Measurements from ENCODE around the gene RIMS3.

Gene RIMS3

GRCh38 chr1:40691538-40692428, 26.3 kb upstream of the RIMS3 start, which contains the start of gene NFYC:
TSS of gene NFYC (plus strand) at chr1:40691704. CDS start at chr1:40738844, 47,140 bp downstream.
- peak; percentile 96 for DNase-seq (ENCODE audit: low read depth)

- no peak for DNase-seq (ENCODE audit: low read depth)
Observed at GRCh38 chr1:40690771-40691537, 25.5 kb upstream of the RIMS3 start.

- no peak for DNase-seq (ENCODE audit: low read depth)
Observed at GRCh38 chr1:40689737-40690136, 24.3 kb upstream of the RIMS3 start.

DNA sequence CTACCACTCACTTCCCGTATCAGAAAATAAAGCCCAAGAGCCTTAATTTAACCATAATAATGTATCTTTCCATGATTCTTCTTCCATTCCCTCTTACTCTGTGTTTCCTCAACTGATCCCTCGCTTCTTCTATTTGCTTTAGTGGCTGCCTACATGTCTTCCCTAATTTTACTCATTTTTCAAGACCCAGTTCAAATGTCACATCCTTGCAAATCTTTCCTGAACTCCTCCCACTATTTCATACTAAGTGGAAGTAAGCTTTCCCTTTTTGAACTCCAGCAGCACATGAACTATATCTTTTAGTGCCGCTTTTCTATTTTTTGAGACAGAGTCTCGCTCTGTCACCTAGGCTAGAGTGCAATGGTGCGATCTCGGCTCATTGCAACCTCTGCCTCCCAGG, 22.2 kb upstream of the RIMS3 start:
- no peak for DNase-seq (ENCODE audit: low read depth)

- DNase-seq (ENCODE audit: low read depth), result no peak
Observed at GRCh38 chr1:40687059-40687458, 21.6 kb upstream of the RIMS3 start.

DNA sequence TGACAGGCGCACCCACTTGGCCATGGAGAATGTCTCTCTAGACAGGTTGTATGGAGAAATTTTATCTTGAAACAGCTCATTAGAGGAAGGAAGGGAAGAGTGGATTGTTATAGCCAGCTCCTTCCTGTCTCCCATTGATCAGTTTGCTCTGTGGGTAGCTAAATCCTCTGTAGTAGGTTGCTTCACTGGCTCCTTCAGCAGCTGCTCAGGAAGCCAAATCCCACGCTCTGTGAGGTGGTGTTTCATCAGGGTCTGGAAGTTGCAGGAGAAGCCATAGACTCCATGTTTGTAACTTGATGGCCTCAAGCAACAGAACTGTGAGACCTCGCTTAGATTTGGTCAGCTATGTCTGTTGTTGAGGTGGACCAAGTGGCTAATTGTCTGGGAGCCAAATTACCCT, 19.2 kb upstream of the RIMS3 start:
- no peak for DNase-seq (ENCODE audit: low read depth)

- no peak for DNase-seq (ENCODE audit: low read depth)
Observed at GRCh38 chr1:40679165-40679953, 13.9 kb upstream of the RIMS3 start.

GRCh38 chr1:40676501-40676900, 11.0 kb upstream of the RIMS3 start:
- DNase-seq (ENCODE audit: low read depth), result no peak

DNA sequence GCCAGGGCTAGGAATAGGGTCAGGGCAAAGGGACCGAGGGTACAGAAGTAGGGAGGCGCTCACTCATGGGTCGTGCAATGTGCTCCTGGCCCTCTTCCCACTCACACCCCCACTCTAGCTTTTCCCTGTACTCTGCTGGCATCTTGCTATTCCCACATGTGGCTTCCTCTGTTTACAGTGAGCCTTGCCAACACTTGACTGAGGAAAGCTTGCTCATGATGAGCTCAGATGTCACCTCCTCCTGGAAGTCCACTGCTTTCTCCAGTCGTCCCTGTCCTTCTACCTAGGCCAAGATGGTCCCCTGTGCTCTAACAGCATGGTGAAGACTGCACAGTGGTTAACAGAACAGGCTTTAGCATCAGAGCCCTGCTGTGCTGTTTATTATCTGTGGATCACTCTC, 8.0 kb upstream of the RIMS3 start:
- no peak for DNase-seq (ENCODE audit: low read depth)

DNA sequence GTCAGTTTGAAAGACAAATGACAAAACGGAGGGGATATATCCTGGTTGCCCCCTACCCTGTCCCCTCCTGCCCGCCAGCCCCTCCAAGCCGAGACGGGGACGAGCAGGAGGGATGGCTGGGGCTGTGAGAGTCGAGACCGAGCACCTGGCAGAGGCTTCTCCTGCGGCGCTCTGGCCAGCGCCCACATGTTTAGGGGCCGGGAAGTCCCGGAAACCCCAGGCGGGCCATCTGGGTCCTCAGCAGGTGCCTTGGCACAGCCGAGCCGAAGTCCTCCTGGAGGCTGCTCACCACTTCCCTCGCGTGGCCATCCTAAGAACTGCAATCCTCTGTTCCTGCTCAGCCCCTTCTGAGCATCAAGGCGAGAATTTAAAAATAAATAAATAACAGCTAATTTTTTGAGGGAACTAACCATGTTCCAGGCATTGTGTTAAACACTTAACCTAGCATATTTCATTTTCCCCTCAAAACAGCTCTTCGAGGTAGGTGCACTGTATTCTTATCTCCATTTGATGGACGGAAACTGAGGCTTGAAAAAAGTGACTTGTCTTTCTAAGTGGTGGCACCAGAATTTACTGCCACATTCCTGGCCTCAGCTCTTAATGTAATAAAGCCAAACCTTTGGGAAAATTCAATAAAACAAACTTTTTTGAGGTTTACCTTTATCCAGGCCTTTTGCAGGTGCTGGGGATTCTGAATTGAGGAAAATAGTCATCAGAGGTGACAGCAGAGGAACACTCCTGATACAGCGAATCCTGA, 3.5 kb upstream of the RIMS3 start:
- peak; percentile 78 for DNase-seq (ENCODE audit: low read depth)

- no peak for DNase-seq (ENCODE audit: low read depth)
Observed at GRCh38 chr1:40664791-40665190, 691 bp downstream of the RIMS3 start.

GRCh38 chr1:40664167-40664537, 1.3 kb downstream of the RIMS3 start:
- DNase-seq (ENCODE audit: low read depth), result no peak

- DNase-seq (ENCODE audit: low read depth), result no peak
Observed at GRCh38 chr1:40663324-40664166, 1.9 kb downstream of the RIMS3 start.

- peak; percentile 8 for DNase-seq (ENCODE audit: low read depth)
Observed at GRCh38 chr1:40662864-40663263, 2.6 kb downstream of the RIMS3 start.

DNA sequence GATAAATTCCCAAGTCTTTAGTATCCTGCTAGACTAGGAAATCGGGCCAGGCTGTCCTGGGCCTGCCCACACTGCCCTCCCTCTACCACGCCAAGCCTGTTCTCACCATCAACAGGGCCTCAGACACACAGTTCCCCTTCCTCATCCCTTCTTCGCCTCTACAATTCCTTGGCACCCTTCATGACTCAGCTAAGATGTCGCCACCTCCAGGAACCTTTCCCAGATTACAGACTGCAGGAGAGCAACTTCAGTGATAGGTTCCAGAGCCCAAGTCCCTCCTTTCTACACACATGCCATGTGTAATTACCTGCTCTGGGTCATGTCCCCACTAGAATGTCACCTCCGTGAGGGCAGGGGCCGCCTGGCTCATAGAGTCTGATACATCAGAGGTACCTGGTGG, 3.3 kb downstream of the RIMS3 start:
- no peak for DNase-seq (ENCODE audit: low read depth)

DNA sequence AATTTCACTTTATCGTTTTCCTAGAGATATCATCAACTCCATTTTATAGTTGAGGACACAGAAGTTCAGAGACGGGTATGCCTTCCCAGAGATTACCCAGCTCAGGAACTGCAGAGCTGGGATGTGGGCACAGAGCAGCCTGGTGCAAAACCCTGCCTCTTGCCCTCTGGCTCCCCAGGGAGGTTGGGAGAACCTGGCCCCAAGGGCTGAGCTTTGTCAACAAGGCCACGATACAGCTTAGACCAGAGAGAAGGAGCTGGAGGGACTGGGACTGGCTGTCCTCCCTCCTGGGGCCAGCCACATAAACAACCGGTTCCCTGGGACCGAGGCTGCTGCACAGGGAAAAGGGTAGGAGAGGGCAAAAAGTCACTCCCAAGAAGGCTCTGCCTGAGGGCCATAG, 3.8 kb downstream of the RIMS3 start:
- no peak for DNase-seq (ENCODE audit: low read depth)

GRCh38 chr1:40659649-40659947, 5.9 kb downstream of the RIMS3 start:
- no peak for DNase-seq (ENCODE audit: low read depth)

DNA sequence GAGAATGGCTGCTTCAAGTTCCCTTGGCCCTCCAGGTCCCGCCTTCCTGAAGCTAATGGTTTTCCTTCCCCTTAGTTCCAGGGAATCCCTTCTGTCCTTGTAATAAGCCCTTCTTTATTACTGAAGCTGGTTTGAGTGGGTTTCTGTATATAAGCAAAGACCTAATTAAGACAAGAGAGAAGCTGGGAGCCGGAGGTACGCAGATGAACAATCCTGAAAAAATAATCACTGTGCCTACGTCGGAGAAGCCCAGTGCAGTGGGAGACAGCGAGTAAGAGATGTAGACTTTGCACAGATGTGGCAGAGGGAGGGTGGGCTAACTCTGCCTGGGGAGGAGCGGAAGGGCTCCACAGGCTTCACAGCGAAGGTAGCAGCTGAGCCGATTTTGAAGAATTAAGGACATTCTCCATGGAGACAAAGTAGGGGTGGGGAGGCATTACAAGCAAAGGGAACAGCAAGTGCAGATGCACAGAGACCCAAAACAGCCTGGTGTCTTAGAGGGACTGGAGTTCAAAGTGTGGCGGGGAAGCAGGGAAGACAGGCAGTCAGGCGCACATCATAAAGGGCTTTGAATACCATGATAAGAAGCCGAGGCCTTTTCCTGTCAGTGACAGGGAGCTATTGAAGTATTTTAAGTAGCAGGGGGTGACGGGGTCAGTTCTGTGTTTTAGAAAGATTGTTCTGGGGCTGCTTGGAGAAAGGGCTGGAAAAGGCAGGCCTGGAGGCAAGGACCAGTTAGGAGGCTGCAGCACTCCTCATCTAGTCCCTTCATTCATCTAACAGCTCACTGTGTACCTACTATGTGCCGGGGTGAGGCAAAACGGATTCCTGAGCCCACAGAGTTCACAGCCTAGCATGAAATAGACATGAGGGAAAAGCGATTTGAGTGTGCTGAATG, 6.5 kb downstream of the RIMS3 start:
- DNase-seq (ENCODE audit: low read depth), result no peak

GRCh38 chr1:40657046-40657445, 8.4 kb downstream of the RIMS3 start:
- no peak for DNase-seq (ENCODE audit: low read depth)
